ENCODE data around the gene FABP7. TPM values are rescaled to one million over a fixed set of nuclear protein-coding genes. Genes with fewer than 3 reads are reported as not detected.

Gene FABP7
- total and polyA plus RNA-seq, 3 experiments from 2014 or later, result not detected

GRCh38 chr6:122833021-122833491 is 53.5 kb downstream of the FABP7 start:
- no peaks in the 10 kb centered on the region for H3K4me1 Mint-ChIP-seq
- H3K27ac Mint-ChIP-seq, result no peak overlapping the region
- POLR2A ChIA-PET, result no interaction called here

More at GRCh38 chr6:122833021-122833491, 53.5 kb downstream of the FABP7 start:
- Histone ChIP-seq H3K36me3 (ENCODE audit: insufficient read depth, low read length) (no peaks in the 10 kb centered on the region), H3K27ac (ENCODE audit: low read depth, low read length) (no peak overlapping the region), H3K4me3 (ENCODE audit: low read length) (no peak overlapping the region), H3K4me1 (ENCODE audit: insufficient read depth, low read length) (no peaks in the 10 kb centered on the region), H3K27me3 (ENCODE audit: insufficient read depth, low read length, poor library complexity, severe bottlenecking) (no peaks in the 10 kb centered on the region), H3K9me3 (ENCODE audit: low read length) (no peaks in the 10 kb centered on the region)
- H3K4me3 Mint-ChIP-seq, result no peak overlapping the region
- peaks cover 3 to 14% of the 10 kb centered on the region in 2 donors for H3K27me3 Mint-ChIP-seq
- H3K36me3 Mint-ChIP-seq, result no peaks in the 10 kb centered on the region
- CTCF ChIA-PET, result no interaction called here
- no peak for DNase-seq
- no peaks in the 10 kb centered on the region for H3K9me3 Mint-ChIP-seq

Other genes with a start within 250 kb of the FABP7 start
- under 1 TPM in 1 of 2 experiments, not detected in 1; 0.26 TPM for gene PKIB, start 169.3 kb upstream of the FABP7 start, total RNA-seq
- 0.98 TPM for gene PKIB, start 169.3 kb upstream of the FABP7 start, polyA plus RNA-seq
- gene SMPDL3A, start 9.5 kb downstream of the FABP7 start, total RNA-seq, result under 1 TPM; 0.16 to 0.24 TPM
- gene SMPDL3A, start 9.5 kb downstream of the FABP7 start, polyA plus RNA-seq, result not detected
- not detected for gene CLVS2, start 216.5 kb downstream of the FABP7 start, total RNA-seq
- not detected for gene CLVS2, start 216.5 kb downstream of the FABP7 start, polyA plus RNA-seq